Measurements from ENCODE around the gene SLC49A3.

Gene SLC49A3

DNA sequence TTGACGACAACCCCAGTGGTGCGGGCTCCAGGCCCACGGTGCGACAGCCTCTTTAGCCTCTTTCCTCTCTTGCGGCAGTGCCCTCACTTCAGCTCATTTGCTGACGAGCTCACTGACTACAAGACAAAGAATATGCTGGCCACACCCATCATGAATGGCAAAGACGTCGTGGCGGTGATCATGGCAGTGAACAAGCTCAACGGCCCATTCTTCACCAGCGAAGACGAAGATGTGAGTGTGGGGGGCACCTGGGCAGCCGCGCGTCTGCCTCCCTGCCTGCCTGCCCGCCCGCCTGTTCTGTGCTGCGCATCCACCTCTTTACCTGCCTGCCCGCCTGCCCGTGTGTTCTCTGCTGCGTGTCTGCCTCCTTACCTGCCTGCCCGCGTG lies 54.4 kb downstream of the SLC49A3 start:
- no peak overlapping the region for H3K4me3 ChIP-seq (ENCODE audit: low read length in 2 of 2)
- H3K36me3 ChIP-seq (ENCODE audit: control insufficient read depth in 2 of 2, insufficient read depth in 2 of 2, low read length in 2 of 2): no peaks in the 10 kb centered on the region
- no peak overlapping the region for H3K9ac ChIP-seq (ENCODE audit: low read length in 2 of 2)
- H3K4me1 ChIP-seq (ENCODE audit: control insufficient read depth, insufficient read depth, low read length): no peaks in the 10 kb centered on the region
- H3K27me3 ChIP-seq (ENCODE audit: control insufficient read depth in 1 of 2, insufficient read depth in 2 of 2, low read length in 2 of 2): peaks cover 5 to 9% of the 10 kb centered on the region in 2 donors
- peaks cover 0 to 12% of the 10 kb centered on the region in 2 donors for H3K9me3 ChIP-seq (ENCODE audit: control insufficient read depth in 2 of 2, low read length in 2 of 2)
- H3K27ac ChIP-seq (ENCODE audit: low read length): no peak overlapping the region

DNA sequence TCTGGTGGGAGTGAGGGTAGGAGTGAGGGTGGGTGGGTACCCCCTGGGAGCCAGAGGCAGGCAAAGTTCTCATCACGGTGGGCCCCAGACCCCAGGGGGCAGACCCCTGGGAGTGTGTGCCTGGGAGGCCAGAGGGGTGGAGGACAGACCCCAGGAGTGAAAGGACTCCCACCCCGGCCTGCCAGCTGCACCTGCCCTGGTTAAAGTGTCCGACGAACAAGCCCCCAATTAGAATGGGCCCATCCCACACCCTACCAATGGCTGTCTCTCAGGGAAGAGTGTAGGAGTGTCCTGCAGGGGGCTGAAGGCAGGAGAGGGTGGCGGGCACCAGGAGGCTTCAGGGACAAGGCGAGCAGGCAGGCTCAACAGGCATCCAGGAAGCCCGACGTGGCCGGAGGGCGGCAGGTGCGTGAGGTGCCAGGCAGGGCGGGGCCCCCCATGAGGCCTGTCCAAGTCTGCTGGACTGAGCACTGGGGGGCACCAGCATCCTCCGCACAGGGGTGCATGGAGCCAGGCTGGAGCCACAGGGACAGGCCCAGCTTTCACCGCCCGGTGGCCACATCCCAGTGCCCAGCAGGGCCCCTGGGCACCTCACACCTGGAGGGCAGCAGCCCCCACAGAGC lies 54.9 kb downstream of the SLC49A3 start:
- no peak overlapping the region for H3K9ac ChIP-seq (ENCODE audit: low read length in 2 of 2)
- no peaks in the 10 kb centered on the region for H3K36me3 ChIP-seq (ENCODE audit: control insufficient read depth in 2 of 2, insufficient read depth in 2 of 2, low read length in 2 of 2)
- peaks cover 5 to 9% of the 10 kb centered on the region in 2 donors for H3K27me3 ChIP-seq (ENCODE audit: control insufficient read depth in 1 of 2, insufficient read depth in 2 of 2, low read length in 2 of 2)
- no peaks in the 10 kb centered on the region for H3K4me1 ChIP-seq (ENCODE audit: control insufficient read depth, insufficient read depth, low read length)
- H3K9me3 ChIP-seq (ENCODE audit: control insufficient read depth in 2 of 2, low read length in 2 of 2): peaks cover 0 to 12% of the 10 kb centered on the region in 2 donors
- H3K4me3 ChIP-seq (ENCODE audit: low read length in 2 of 2): no peak overlapping the region
- no peak overlapping the region for H3K27ac ChIP-seq (ENCODE audit: low read length)

DNA sequence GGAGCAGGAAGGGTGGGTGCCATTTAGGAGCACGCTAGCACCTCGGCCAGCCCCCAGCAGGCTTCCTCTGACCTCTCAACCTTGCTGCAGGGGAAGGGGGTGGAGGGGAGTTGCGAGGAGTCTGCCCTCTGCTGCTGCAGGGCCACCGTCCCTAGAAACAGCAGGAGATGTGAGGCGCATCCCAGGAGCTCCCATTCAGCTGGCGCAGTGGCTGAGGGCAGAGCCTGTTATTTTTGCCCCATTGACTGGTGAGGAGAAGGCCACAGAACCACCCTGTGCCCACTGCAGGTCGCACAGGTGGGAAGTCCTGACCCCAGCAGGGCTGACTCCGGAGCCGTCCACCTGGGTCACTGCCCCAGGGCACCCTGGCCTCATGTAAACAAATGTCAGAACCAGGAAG lies 55.5 kb downstream of the SLC49A3 start:
- H3K27me3 ChIP-seq (ENCODE audit: control insufficient read depth in 1 of 2, insufficient read depth in 2 of 2, low read length in 2 of 2): peaks cover 5 to 9% of the 10 kb centered on the region in 2 donors
- H3K9ac ChIP-seq (ENCODE audit: low read length in 2 of 2): no peak overlapping the region
- H3K4me1 ChIP-seq (ENCODE audit: control insufficient read depth, insufficient read depth, low read length): no peaks in the 10 kb centered on the region
- no peaks in the 10 kb centered on the region for H3K36me3 ChIP-seq (ENCODE audit: control insufficient read depth in 2 of 2, insufficient read depth in 2 of 2, low read length in 2 of 2)
- H3K27ac ChIP-seq (ENCODE audit: low read length): no peak overlapping the region
- no peak overlapping the region for H3K4me3 ChIP-seq (ENCODE audit: low read length in 2 of 2)
- peaks cover 0 to 12% of the 10 kb centered on the region in 2 donors for H3K9me3 ChIP-seq (ENCODE audit: control insufficient read depth in 2 of 2, low read length in 2 of 2)

DNA sequence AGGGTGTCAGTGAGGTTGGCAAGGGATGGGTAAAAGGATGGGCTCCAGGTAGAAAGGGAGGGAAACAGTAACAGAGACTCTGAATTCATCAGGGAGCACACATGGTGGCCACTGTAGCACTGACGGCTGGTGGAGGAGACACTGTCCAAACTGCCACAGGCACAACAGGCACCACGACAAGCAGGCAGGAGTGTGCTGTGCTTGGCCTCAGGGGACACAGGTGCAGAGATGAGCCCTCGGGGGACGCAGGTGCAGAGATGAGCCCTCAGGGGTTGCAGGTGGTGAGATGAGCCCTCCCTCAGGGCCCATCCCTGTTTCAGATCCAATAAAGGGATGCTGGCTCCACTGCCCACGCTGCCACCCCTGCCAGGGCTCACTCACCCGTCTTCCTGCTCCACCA lies 56.0 kb downstream of the SLC49A3 start:
- H3K9me3 ChIP-seq (ENCODE audit: control insufficient read depth in 2 of 2, low read length in 2 of 2): peaks cover 0 to 12% of the 10 kb centered on the region in 2 donors

DNA sequence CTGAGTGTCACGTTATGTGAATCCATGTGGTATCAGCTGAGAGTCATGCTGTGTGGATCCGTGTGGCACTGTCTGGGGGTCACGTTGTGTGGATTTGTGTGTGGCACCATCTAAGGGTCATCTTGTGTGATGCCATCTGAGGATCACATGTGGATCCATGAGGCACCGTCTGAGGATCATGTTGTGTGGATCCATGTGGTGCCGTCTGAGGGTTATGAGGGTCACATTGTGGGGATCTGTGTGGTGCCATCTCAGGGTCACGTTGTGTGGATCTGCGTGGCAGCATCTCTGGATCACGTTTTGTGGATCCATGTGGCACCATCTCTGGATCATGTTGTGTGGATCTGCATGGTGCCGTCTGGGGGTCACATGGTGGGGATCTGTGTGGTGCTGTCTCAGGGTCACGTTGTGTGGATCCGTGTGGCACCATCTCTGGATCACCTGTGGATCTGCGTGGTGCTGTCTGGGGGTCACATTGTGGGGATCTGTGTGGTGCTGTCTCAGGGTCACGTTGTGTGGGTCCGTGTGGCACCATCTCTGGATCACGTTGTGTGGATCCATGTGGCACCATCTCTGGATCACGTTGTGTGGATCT lies 56.7 kb downstream of the SLC49A3 start:
- Histone ChIP-seq H3K4me1 (ENCODE audit: control insufficient read depth, insufficient read depth, low read length) (no peaks in the 10 kb centered on the region), H3K9me3 (ENCODE audit: control insufficient read depth in 2 of 2, low read length in 2 of 2) (peaks cover 0 to 12% of the 10 kb centered on the region in 2 donors), H3K27me3 (ENCODE audit: control insufficient read depth in 1 of 2, insufficient read depth in 2 of 2, low read length in 2 of 2) (peaks cover 5 to 8% of the 10 kb centered on the region in 2 donors), H3K4me3 (ENCODE audit: low read length in 2 of 2) (no peak overlapping the region), H3K27ac (ENCODE audit: low read length) (no peak overlapping the region), H3K9ac (ENCODE audit: low read length in 2 of 2) (no peak overlapping the region), H3K36me3 (ENCODE audit: control insufficient read depth in 2 of 2, insufficient read depth in 2 of 2, low read length in 2 of 2) (no peaks in the 10 kb centered on the region)

More for the DNA sequence above, 56.0 kb downstream of the SLC49A3 start:
- Histone ChIP-seq H3K4me1 (ENCODE audit: control insufficient read depth, insufficient read depth, low read length) (no peaks in the 10 kb centered on the region), H3K9ac (ENCODE audit: low read length in 2 of 2) (no peak overlapping the region), H3K36me3 (ENCODE audit: control insufficient read depth in 2 of 2, insufficient read depth in 2 of 2, low read length in 2 of 2) (no peaks in the 10 kb centered on the region), H3K27ac (ENCODE audit: low read length) (no peak overlapping the region), H3K27me3 (ENCODE audit: control insufficient read depth in 1 of 2, insufficient read depth in 2 of 2, low read length in 2 of 2) (peaks cover 7 to 11% of the 10 kb centered on the region in 2 donors), H3K4me3 (ENCODE audit: low read length in 2 of 2) (no peak overlapping the region)
